Medulla oblongata (tissue), 1 donor: Measurements from ENCODE around the gene KSR1.
"Not testable (repeated sequence)": the region's sequence is repeated elsewhere in the genome, so short reads cannot be mapped to it uniquely, and the experiment has no call there.

Source experiments
- DNase-seq: peaks from one replicate; pipeline ENCODE4 v3.0.0-alpha.2; 2015; ENCODE audit errors: extremely low spot score

The KSR1 gene

DNA sequence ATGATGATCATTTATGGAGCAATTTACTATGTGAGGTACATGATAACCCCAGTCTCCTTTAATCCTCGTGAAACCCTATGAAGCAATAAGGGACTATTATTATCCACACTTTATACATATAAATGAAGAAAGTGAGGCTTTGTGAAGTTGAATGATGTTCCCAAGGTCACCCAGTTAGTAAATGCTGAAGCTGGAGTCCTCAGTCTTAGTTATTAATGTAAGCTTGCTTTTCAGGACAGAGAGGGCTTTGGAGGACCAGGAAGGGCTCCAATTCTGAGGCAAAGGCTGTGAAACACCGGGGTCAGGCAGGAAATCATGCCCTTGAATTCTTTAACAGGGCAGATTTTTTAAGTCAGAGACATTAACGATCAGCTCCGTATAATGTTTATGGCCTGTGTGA is 36.8 kb downstream of the KSR1 start:
- DNase-seq = no peak

DNA sequence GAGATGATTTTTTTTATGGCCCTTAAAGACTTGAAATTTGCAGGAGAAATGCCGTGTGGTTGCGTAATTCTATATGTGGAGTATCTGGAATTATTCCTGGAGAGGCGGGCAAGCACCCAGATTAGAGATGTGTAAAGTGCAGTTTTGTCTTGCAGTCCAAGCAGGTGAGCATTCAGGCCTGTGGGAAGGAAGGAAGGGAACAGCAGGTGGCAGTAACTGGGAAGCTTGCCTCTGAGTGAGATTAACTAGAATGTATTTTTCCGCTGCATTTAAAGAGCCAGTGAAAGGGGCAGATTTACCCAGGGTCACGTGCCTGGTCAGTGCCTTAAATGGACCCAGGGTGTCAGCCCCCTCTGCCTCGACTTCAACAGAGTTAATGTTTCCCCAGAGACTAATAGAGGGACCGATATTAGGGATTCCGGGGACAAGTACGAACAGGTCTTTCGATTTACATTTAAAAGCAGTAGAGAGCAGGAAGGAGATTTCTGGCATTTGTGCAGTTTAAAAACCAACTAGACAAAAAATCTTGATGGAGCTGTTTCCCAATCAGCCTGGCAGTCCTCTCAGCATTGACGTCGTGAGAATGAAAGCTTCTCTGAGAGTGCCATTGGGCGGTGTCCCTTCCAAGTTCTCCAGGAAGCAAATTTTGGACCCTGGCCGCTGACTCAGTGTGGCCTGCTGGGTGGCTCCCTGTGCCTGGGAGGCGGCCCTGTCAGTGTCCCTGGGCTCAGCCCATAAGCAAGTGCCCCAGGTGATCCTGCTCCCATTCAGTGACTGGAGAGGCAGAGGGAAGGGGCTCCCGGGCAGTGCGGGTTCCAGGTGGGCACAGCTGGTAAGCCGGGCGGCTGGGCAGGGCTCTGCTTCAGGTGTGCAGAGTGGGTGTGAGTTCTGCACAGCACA is 38.2 kb downstream of the KSR1 start:
- DNase-seq = peak; percentile 79

DNA sequence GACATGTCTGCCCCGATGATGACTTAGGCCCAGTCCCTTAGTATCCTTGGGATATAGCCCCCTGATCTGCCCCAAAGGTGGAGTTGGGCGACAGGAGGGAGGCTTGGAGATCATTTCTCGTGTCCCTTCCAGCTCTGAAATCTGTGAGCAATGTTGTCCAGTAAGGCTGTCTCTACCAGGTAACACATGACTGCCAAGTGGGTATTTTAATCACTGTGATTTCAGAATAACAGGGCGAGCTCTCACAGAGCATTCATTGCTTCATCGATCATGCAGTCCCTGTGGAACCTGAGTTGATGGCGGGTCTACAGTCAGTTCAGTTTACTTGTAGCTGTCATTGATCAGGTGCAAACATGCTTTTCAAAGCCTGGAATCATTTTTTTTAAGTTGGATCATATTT is 39.2 kb downstream of the KSR1 start:
- no peak for DNase-seq

DNA sequence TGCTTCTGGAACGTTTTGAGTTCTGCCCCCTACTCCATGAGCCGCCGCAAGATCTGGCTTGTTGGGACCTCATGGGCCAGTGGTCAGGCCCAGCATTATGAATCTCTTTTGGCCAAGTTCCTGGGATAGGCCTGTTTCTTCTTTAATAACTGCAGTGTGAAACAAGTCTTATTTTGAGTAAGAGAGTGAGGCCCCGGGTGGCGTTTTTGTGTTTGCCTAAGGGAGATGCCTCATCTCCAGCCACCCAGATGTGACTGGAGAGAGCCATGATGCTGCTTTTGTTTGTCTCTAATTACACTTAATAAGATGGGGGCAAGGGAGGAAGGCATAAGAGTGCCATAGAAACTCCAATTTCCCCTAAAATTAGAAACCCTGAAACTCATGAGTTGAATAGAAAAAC is 39.8 kb downstream of the KSR1 start:
- no peak for DNase-seq

DNA sequence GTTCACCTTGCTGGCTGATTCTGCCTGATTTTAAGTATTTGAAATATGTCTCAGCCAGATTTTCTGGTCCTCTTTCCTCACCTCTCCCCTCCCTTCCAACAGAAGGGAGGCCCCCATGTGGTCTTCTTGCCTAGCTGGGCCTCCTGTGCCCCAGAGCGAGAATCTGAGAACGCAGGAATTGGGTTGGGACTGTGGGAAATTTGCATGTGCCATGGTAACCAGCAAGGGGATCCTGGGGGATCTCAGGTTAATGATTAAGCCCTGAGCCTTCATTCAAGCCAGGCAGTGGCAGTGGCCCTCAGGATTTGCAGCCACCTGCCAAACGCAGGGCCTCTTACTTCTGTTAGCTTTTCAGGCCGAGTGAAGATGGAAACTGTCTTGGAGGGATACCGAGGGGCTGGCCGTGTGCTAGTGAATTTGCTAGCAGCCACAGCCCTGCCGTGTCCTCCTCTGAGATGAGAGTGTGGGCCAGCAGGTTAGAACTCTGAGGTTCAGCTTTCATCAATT is 40.2 kb downstream of the KSR1 start:
- DNase-seq = no peak

DNA sequence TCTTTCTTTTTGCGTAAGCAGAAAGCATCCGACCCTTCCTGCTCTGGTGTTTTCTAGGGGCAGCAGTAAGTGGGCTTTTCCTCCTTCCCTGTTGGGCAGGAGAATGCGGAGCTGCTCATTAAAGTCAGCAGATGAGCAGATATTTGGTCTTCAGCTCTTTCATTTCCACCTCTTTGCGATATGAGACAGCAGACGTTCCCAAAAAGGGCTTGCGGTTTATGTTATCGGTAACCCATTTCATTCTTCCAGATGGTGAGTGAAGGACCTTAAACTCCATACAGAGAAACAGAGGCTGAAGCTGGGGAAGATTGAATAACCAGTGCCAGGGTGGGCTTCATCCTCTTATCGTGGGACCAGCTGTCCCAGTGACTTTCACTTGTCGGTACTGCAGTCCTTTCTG is 40.7 kb downstream of the KSR1 start:
- no peak for DNase-seq

DNA sequence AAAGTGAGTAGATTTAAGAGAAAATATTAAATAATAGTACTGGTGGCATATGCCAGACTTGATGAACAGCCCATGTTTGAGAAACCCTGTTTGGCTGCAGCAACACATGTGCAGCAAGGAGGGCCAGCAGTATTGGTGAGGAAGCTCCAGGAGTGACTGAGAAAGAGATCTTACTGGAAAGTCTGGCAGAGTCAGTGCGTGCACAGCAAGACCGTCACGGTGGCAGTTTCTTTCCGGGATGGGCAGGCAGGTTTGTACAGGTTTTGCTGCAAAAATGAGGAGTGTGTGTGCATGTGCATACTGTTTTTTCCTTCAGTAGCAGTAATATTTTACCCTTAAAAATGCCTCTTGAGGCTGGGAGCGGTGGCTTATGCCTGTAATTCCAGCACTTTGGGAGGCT is 41.4 kb downstream of the KSR1 start:
- DNase-seq = no peak

DNA sequence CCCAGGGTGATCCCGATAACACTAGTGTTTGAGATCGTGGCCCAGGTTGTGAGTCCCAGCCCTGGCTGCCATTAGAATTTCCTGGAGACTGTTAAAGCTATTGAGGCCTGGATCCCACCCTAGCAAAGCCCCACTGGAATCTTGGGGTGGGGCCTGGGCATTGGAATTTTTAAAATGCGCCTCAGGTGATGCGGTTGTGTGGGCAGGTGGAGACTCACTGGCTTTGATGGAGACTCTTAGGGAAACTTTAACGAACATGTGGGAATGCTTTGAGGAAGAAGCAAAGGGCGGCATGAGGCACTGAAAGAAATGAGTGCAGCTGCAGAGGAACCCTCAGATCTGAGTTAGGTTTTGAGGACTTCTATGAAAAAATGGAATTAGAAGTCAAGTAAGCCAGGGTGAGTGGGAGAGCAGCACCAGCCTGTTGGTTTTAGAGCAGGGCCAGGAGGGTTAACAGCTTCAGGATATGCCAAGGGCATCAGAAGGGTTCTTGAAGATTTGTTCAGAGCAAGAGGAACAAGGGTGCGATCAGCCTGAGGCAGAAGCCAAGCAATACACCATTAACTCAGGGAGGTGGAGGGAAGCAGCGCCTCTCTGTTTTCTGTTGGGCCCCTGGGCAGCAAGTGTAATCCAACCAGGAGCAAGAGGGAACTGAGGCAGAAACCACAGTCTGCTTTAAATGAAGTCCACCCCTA is 42.5 kb downstream of the KSR1 start:
- no peak for DNase-seq

DNA sequence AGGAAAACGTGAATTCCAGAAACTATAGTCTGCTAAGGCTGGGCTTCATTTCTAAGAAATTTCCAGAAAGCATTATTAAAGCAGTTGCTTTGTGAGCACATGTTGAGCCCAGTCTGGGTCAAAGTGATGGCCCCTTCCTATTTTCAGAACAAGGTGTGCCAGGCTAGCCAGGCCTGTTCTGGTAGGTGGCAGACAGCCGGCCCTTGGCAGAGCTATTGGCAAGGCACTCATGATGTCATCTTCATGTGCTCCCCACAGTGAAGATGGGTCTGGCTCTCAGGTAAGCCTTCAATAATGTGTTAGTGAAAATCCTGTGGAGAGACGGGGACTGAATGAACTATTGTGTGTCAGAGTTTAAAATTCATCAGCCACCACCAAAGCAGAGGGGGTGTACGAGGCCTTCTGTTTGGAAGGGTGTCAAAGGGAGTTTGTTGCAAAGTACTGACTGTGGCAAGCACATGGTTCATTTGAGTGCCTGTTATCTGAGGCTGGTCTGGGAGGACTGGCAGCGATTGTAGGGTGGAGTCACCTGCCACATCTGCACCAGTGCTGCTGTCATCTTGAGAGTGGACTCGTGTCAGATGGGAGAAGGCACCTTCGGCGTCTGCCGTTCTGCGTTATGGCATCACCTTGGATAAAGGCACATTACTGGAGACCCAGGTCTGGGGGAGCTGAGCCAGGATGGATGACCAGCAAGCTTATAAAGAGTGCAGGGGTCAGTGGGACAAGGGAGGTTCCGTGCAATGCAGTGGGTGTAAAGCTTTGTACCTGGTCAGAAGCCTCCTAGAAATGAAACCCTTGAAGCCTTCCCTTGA is 43.4 kb downstream of the KSR1 start:
- DNase-seq = peak; percentile 60

DNA sequence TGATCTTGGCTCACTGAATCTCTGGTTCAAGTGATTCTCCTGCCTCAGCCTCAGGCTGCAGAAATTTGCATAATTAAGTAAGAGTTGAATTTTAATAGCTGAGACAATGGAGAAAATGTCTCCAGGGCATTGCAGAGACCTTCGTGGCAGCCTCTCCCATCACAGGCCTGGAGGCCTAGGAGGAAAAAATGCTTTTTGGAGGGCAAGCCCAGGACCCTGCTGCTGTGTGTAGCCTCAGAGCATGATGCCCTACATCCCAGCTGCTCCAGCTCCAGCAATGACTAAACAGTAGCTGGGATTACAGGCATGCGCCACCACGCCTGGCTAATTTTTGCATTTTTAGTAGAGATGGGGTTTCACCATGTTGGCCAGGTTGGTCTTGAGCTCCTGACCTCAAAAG is 45.1 kb downstream of the KSR1 start:
- DNase-seq = not testable (repeated sequence)

DNA sequence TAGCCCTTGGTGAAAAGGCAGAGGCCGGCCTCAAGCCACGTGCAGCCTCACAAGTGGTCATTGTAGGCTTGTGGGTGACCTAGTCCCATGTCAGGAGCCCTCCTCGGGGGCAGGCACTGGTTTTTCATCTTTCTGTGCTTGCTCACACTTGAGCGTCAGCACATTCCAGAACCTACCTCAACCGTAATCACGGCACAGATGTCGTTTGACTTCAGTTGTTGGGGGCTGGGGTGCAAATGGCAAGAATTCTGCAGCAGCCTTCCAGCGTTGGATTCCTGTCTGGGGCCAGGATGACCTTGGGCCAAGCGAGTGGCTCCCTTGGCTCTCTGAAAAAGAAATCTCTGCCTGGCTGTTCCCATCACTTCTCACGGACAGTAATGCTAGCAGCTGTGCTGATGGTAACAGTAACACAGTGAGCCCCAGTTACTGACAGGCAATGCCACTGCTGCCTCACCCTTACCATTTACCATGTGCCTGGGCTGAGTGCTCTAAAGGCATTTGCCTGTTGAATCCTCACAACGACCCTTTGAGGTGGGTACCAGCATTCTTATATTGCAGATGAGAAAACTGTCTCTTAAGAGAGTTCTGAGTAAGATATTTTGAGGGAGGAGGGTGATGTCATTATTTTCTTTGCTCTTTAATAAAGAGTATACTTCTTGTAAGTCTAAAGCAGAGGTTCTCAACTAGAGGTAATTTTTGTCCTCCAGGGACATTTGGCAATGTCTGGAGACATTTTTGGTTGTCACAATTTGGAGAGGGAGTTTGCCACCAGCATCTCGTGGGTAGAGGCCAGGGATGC is 46.5 kb downstream of the KSR1 start:
- peak; percentile 64 for DNase-seq

DNA sequence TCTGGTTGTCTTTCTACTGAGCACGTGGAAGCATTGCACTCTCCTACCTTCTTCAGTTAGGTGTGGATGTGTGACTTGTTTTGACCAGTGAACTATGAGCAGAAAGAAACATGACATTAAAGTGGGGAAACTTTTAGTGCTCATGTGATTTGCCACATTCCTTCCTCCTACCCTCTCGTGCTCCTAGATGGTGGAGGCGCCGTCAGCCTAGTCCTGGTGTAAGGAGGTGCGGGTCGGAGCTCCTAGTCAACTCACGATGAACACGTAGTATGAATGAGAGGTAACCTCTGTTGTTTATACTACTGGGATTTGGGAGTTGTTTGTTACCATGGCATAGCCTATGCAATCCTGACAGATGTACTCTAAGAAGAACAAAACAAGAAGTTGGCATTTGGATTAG is 47.4 kb downstream of the KSR1 start:
- DNase-seq = no peak

DNA sequence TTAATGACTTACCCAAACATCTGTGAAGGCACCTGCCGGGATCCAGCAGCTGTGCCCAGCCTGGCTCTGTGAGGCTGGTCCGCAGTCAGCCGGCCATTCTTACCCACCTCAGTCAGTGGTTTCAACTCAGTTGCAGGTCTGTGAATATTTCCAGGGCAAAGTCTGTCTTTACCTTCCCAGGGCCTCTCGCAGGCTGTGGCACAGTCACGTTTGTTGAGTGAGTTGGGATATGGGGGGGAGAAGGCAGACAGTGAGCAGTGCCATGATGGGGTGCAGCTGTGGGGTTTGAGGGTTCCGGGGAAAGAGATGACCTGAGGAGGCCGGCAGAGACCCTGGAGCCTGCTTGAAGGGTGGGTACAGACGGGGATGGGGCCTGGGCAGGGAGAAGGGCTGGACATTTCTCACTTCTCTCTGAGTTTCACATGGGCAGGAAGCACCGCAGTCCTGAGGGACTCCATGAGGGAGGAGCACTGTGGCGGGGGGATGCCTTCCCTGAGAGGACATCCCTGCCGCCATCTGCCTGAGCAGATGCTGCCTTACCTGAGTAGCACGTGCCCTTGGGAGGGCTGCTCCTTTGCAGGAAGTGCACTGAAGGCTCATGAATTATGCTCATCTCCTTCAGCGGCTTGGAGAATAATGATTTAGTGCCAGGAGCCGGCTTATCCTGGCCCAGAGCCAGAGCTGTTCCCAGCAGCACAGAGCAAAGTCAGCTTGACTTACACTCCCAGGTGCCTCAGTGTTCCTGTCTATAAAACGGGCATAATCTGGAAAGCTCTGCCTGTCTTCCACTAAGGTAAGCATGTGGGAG is 48.1 kb downstream of the KSR1 start:
- DNase-seq = no peak

DNA sequence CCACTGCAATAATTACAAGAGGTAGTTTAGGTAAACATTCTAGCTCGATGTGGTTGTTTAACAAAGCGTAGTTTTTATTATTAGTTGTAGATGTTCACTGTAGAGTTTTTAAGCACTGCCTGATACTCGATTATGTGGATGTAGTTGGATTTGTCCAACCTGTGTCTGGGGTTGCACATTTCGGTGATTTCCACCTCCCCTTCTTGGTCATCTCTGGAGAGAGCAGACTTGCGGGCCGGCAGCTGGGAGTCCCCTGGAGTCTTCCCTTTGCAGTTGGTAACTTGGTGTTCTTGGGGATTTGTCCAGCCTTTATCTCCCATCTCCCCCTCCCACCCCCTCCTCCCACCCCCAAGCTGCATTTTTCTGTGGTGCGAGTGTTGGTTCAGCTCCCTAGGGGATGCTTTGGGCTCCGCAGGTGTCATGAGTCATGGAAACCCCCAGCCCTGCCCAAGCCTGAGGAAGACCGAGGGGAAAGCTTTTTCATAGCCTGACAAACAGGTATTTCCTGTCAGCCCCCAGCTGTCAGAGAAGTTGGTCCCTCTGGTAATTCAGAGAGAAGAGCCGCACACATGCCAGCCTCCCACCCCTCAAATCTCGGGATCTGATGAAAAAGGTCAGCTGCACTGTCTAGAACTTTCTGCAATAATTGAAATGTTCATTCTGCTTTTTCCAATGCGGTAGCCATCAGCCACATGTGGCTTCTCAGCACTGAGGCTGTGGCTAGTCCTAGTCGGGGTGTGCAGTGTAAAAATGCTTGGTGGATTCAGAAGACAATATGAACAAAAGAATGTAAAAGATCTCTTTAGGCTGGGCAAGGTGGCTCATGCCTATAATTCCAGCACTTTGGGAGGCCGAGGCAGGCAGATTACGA is 50.3 kb downstream of the KSR1 start:
- no peak for DNase-seq

DNA sequence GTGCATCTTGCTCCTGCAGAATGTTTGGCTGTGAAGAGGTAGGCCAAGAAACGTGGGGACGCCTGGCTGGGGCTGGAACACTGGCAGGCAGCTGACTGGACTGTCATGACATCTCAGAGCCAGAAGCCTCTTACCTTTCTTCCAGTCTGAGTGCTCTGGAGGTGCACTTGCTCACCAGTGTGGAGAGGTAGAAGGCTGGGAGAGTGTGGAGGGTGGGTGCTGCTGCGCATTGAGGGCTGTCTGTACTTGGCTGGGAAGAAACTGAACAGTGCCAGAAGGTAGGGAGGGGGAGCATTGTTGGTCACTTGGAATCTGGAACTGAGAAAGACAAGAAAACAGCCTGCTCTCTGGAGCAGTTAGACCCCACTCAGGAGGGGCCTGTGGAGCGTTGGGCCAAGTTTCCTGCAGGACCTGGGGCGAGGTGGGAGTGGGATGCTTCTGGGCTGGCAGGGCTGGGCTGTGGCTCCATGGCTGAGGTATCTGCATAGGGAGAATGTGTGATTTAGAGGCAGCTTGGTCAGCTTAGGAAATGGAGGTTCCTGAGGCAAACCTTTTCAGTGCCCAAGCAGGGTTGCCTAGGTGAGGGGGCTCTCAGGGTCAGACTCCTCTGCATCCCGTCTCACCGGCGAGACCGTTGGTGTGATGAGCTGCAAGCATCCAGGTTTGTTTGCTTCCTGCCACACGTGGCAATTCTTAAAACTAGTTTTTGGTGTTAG is 55.1 kb downstream of the KSR1 start:
- DNase-seq = peak; percentile 43

DNA sequence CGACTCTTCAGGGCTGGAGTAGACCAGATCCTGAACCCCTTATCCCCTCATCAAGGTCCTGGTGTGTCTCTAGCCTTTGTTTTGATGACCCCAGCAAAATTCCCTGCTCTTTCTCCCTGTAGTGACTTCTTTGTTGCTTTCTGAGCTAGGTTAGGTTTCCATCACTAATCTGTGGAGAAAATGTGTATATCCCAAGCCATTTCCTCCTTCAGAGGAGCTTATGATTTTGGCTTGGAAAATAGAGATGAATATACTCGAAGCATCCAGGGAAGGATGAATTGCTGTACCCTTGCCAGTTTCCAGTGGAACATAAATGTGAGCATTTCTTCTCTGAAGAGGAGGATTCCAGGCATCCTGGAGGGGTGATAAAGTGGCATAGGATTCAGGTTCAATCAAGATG is 55.8 kb downstream of the KSR1 start:
- peak; percentile 37 for DNase-seq

DNA sequence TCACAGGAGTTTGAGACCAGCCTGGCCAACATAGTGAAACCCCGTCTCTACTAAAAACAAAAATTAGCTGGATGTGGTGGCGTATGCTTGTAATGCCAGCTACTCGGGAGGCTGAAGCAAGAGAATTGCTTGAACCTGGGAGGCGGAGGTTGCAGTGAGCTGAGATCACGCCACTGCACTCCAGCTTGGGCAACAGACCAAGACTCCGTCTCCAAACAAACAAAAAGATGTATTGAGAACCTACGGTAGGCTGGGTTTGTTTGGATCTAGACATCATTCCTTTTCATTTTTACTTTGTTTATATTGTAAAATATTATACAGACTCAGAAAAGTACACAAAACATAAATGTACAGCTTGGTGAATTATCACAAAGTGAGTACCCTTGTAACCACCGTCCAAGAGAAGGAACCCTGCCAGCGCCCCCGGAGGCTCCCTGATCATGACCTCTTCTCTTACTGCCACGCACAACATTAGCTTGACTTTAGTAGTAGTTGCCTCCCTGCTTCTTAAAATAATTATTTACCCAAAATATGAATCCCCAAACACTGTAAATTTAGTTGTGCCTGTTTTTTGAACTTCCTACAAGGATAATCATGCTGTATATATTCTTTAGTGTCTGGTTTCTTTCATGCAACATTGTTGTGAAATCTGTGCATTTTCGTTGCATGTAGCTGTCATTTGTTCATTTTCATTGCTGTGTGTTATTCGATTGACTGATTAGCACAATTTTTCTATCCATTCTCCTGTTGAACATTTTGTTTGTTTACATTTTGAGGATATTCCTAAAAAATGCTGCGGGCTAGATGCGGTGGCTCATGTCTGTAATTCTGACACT is 56.5 kb downstream of the KSR1 start:
- DNase-seq = no peak

DNA sequence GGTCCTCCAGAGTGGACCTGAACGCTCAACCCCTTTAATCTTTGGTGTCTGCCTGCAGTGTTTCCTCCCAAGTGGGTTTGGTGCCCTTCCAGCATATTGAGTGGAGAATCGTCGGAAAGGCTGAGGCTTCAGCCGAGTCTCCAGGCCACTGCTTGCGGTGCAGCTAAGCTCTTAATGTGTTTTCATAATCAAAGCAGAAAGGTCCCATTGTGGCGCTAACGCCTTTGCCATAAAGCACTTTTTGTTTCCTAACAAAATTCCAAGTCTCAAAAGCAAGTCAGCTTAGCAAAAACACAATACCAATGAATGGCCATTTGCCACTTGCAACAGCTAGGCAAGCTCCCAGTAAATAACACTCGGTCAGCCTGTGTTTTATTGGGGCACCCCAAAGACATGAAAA is 57.6 kb downstream of the KSR1 start:
- peak; percentile 89 for DNase-seq
